SK-N-DZ (cell line): ENCODE measurements around the gene RPRD2. TPM values are rescaled to one million over a fixed set of nuclear protein-coding genes. Genes with fewer than 3 reads are reported as not detected.
"Not testable (repeated sequence)": the region's sequence is repeated elsewhere in the genome, so short reads cannot be mapped to it uniquely, and the experiment has no call there.

Source experiments
- DNase-seq: peaks from one replicate; pipeline ENCODE4 v3.0.0-alpha.2; 2015; ENCODE audit warnings: low spot score
- polyA plus RNA-seq, 2 experiments: library from polyadenylated mRNA; depleted of rRNA; stranded (reverse); fragments of >200 nt; gene quantifications; 2 replicates each; pipeline ENCODE4 v1.2.3, GENCODE V29; 2014

RPRD2 gene
- 10.5 and 10.8 TPM in 2 replicates for polyA plus RNA-seq (2014; cell fraction: cytosol; rRNA removed)
- polyA plus RNA-seq (2014; cell fraction: nucleus; rRNA removed), result 3.5 and 7.6 TPM in 2 replicates

DNA sequence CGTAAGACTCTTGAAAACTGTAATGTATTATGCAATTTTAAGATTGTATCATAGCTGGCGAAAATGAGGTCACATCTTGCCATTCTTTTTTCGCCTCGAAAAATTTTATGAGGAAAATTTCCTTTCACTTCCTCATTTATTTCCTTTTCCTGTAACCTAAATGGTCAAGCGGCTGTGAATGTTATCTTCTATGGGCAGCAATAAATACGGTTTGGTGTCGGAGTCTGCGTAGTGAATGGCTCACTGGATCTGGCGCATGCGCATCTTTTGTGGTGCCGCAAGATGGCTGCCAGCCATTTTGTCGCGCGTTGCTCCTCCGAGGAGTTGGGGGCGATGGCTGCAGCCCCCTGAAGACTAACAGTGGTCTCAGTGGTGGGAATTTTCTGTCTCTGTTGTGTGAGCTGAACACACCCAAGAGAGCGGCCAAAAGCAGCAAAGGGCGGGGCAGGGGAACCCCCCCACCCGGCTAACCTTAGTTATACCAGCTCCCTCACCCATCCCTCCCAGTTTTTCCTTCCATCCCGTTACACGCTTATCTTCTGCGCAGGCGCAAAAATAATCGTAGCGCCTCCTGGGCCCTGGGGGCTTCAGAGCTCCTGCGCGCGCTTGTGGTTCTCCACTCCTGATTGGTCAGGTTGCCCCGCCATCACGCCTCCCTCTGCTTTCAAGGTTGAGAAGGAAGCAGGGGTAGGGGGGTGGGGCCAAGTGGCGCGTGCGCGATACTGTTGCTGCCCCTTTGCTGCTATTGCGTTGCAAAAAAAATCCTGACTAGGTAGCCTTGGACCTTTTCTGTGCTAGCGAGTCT is at the start of gene RPRD2:
Gene RPRD2 (plus strand): TSS at position 722 of the 805 bp plus-strand sequence. CDS start 568 bp downstream, outside the sequence.
- DNase-seq, result peak; percentile 100

DNA sequence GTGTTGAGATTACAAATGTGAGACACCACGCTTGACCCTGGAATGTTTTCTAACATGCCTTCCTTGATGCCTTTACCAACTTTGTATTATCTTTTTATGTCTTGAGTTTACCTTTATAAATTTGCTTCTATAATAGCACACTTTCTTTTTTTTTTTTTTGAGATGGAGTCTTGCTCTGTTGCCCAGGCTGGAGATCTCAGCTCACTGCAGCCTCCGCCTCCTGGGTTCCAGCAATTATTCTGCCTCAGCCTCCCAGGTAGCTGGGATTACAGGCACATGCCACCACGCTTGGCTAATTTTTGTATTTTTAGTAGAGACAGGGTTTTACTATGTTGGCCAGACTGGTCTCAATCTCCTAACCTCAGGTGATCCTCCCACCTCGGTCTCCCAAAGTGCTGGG is 49.3 kb upstream of the RPRD2 start:
- DNase-seq, result not testable (repeated sequence)

DNA sequence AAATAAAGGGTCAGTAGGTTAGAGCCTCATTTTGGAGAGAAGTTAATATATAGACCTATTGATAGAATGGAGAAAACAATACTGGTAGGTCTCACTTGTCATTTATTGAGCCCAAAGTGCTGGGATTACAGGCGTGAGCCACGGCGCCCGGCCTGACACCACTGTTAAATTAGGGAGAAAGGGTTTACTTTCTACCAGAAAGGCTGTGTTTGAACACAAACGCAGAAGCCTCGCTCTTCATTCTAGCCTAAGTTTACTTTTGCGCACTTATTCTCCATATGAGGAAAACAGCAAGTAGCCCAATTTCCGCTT is 43.3 kb upstream of the RPRD2 start:
- no peak for DNase-seq

DNA sequence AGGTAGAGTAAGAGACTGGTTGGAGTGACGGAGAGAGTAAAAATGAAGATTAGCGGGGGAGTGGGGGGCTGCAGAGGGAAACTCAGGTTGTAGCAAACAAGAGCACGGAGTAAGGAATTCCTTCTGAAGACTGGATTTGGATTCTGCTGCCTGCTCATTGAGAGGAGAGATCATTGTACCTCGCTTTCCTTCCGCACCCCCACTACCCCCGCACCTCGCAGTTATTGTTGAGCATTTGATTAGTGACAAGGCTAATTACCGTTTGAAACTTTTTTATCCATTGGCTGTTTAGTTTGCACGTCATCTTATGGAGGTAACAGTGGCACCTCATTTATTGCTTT is 42.2 kb upstream of the RPRD2 start:
- no peak for DNase-seq

DNA sequence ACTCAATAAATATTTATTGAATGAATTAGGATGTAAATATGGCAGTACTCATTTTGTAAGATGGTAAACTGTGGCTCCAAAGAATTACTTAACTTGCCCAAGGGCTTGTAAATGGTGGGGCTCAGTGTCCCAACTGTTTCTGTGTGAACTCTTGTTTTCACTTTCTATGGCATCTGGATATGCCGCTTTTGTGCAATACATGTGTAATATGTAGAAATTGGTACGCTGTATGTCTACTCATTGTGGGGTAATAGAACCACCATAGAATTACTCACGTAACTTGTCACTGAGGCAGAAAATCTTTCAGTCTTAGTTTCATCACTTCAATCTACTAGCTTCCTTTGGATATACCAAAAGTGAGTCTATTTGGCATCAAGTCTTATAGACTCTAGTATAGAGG is 41.6 kb upstream of the RPRD2 start:
- DNase-seq, result no peak

DNA sequence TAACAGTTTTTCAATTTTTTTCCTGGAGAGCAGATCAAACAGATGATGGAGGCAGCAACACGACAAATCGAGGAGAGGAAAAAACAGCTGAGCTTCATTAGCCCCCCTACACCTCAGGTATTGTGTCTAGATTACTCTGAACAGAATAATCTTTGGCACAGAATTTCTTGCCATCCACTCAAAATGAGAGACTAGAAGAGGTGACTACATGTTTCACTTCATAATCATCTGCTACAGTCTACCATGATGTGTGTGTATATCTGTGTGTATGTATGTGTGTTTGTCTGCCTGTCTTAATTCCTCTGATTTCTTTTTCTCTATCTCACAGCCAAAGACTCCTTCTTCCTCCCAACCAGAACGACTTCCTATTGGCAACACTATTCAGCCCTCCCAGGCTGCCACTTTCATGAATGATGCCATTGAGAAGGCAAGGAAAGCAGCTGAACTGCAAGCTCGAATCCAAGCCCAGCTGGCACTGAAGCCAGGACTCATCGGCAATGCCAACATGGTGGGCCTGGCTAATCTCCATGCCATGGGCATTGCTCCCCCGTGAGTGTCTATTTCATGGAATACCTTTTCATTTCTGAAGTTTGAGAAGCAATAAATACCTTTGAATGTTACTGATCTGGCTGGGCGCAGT is 31.2 kb upstream of the RPRD2 start:
- DNase-seq, result no peak

DNA sequence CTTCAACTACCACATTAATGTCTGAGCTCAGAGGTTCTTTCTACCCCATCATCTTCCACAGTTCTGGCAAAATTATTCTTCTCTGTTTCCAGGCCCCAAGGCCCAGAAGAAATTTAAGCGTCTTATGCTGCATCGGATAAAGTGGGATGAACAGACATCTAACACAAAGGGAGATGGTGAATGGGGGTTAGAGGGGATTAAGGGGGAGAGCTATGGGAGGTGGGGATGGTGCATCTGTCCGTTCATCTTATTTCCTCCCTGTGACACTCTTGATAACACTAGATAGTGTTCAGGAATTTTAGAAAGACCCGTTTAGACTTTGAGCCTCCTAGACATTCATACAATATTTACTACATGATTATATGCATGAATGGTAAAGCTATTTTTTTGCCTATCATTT is 17.6 kb upstream of the RPRD2 start:
- DNase-seq, result no peak

DNA sequence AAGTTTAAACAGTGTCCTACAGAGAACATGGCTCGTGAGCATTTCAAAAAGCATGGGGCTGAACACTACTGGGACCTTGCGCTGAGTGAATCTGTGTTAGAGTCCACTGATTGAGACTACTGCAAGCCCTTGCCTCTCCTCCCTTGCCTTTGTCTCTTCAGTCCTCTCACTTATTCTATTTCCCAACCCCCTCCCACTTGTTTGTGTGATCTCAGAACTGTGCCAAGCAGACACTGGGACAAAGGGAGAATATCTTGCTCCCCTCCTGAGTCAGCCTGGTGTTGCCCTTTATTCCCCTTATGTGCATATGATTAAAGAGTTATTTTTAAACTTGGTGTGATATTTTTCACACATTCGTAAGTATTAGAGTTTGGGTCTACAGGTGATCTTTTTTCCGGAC is 11.1 kb upstream of the RPRD2 start:
- DNase-seq, result no peak

DNA sequence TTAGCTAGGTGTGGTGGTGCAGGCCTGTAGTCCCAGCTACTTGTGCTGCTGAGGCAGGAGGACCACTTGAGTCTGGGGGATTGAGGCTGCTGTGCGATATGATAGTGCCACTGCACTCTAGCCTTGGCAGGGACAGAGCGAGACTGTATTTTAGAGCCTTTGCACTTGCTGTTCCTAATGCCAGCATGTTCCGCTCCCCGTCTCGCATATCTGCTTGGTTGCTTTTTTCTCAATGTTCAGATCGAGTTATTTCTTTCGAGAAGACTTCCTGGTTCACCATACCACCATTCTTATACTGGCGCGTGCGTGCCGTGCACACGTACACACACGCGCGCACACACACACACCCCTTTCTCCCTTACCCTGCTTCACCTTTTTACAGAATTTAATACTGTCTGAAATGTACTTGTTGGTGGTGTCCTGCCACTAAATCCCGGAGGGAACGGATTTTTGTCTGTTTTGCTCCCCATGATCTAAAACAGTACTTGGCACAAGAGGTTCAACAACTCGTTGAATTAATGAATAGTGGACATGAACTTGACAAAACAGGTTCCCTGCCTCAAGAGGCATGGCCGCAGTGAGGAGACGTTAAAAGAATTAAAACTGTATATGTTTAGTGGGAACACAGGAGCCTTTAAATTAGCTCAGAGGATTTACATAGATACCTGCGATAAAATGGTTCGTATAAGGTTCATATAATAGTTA is 1.1 kb upstream of the RPRD2 start:
- DNase-seq, result peak; percentile 59

DNA sequence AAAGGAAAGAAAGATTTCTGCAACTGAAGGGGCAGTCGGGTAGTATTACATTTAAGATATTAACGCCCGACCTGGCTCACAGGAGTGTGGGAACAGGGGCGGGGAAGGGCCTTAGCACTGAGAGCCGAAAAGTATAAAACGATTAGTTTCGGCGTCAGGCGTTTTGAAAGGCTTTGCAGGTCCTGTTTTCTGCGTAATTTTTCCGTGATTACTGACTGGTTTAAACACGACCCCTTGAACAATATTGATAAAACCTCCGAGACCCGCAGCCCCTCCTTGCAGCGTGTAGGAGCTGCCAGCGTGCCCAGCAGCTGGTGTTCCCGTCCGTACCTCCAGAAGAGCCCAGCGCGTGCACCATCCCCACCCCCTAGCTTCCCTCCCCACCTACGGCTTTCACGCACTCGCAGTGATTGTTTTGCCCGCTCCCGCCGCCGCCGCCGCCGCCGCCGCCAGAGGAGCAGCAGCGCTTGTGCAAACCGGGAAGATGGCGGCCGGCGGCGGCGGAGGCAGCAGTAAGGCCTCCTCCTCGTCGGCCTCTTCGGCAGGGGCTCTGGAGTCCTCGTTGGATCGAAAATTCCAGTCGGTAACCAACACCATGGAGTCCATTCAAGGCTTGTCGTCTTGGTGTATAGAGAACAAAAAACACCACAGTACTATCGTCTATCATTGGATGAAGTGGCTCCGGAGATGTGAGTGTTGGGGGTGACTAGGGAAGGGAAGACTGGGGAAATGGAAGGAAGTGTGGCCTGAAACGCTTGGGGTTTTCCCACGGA is 470 bp downstream of the RPRD2 start:
- DNase-seq, result peak; percentile 80

DNA sequence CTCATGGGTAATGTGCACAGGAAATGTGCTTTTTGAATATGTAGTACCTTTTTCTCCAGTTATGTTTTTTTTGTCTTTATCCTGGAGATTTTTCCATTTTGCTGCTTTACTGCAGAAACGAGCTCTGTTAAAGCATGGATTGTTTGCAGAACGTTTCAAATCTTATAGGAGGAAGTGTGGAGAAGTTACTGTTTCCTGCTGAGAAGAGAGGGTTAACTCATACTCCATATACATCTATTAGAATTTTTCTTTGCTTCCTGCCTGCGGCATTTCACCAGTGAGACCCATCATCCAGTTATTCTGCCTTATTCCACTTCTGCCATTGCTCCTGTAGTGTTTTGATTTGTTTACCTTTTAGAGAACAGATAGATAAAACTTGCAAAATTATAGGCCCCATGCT is 2.0 kb downstream of the RPRD2 start:
- no peak for DNase-seq

DNA sequence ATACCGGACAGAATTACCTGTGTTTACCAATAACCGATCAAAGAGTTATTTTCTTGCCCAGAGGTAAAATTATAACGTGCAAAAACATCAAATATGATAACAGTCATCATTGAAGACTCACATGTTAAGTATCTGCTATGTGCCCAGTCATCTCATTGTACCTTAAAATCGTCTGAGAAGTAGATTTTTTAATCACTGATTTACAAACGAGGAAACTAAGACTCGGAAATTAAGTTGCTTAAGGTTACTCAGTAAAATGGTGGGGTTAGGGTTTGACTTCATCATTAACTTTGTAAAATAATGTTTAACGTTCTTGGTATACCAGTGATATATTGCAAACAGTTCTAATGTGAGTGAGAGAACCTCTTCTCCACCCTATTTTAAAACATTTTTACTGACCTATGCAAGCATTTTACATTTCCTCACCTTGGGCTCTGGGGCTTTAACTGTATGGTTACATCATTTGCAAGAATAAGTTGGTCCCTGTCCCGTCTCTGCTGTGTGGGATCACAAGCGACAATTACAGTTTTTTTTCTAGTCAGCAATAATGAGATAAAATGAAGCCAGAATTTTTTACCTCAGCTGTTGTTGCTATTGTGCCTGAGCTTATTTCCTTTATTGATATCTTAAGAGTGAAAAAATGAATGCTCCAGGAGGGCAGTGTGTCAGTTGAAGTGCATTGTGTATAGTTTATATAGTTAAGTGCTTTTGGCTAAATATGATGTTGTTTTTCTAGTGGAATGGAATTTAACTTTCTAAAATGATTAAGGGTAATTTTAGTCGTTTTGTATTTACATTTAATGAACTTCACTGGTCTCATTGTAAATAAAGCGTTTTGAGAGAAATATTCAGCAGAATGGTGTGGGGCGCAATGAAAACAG is 2.7 kb downstream of the RPRD2 start:
- DNase-seq, result no peak

DNA sequence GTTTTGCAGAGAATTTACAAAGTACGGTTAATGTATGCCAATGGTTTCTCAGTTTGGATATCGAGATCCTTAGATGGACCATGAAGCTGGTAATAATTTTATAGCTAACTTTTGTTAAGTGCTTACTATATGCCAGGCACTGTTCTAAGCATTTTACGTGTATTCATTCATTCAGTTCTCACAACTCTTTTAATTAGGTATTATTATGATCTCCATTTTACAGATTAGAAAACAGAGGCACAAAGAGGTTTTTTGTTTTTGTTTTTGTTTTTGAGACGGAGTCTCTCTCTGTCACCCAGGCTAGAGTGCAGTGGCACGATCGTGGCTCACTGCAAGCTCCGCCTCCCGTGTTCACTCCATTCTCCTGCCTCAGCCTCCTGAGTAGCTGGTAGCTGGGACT is 7.2 kb downstream of the RPRD2 start:
- no peak for DNase-seq

DNA sequence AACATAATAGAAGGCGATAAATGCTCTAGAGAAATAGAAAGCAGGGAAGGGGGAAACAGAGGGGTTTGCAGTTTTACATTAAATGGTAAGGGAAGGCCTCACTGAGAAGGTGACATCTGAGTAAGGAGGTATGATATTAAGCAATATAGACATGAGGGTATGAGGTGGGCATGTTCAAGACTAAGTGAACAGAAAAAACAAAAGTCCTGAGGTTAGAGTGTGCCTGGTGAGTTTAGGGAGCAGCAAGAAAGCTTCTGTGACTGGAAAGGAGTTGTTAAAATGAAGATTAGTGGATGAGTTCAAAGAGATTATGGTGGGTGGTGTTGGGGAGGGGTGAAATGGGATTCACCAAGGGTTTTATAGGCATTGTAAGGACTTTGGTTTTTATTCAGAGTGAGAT is 8.6 kb downstream of the RPRD2 start:
- DNase-seq, result no peak

DNA sequence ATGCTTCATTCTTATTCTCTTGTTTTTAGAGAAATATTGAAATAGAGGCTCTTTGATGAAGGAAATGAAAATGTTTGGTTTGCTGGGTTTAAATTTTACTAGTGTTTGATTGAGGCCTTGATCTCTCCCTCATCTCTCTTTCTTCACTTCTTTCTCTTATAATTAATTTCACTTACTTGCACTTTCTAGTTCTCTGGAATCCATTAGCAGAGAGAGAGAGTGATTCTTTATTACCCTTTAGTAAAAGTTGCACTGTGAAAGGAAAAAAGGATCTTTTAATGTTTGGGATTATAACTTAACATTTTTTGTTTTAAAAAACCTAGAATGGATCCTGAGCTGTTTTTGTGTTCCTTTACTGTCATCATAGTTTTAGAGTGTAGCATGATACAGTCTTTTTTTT is 12.2 kb downstream of the RPRD2 start:
- no peak for DNase-seq

DNA sequence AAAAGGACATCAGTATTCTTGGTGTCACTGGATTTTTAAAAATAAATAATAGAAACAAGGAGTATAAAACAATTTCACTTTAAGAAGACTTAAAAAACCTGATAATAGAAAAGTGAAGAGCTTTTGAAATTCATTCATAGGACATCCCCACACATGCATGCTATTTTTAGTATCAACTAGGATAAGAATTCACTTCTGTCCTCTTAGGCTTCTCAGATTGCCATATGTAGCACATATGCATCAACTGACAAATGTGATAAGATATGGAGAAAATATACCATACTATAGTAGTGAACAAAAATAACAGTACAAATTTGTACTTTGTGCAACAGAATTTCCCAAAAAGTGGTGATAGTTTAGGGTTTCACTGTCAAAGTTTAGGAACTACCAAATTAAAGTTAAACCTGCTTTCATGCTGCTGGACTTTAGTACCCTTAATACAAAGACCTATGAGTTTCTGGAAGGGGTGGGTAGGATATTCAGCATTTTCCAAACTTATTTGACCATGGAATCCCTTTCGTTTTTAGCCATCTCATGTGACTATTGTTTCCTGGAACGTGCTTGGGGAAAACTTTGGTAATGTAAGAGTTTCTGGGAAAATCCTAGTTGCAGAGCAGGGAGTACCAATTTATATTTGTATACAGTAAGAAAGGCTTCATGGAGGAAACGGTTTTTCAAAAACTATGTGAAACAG is 19.8 kb downstream of the RPRD2 start:
- no peak for DNase-seq

DNA sequence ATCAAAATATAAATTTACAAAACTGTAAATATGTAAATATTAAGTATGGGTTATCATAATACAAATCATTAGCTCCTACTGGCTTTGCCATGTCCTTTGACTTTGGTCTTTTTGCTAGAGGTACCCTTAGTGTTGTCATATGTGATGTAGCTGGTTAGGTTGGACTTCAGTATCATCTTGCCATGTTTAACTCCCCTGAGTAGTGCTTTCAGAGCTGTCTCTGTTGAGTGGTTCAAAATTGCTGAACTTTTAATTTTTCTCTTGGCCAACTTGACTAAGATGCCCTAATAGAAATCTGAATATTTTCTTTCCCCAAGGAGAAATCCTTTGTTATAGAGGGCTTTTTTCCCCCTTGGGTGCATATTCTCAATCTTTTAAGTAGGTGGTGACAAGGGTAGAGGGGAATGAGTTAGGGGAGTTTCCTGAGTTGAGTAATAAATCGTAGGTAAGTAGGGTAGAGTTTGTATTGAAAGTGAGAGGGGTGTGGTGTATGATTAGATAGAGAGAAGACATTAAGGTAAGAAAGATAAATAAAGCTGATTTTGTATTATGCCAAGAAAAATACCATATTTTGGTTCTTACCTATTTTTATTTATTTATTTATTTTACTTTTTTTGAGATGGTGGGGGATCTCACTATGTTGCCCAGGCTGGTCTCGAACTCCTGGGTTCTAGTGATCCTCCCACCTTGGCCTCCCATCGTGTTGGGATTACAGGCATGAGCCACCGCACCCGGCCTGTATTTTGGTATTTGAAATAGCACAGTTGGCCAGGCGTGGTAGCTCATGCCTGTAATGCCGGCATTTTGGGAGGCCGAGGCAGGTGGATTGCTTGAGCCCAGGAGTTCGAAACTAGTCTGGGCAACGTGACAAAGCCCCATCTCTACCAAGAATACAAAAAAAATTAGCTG is 21.8 kb downstream of the RPRD2 start:
- no peak for DNase-seq

DNA sequence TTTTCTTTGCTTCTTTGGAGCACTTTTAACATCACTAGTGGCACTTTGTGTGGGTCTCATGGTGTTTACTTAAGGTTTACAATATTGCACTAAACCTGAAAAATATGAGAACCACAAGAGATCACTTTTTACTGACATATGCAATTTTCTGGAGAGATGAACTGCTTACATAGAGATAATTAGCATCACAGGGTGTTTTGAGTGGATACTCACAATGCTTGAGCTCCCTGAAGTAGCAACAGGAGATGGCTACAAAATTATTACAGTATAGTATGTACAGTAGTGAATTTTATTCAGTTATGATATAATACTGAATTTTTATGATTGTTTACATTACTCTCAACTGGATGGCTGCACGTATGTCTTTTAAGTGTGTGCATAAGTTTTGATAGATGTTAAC is 22.6 kb downstream of the RPRD2 start:
- no peak for DNase-seq

DNA sequence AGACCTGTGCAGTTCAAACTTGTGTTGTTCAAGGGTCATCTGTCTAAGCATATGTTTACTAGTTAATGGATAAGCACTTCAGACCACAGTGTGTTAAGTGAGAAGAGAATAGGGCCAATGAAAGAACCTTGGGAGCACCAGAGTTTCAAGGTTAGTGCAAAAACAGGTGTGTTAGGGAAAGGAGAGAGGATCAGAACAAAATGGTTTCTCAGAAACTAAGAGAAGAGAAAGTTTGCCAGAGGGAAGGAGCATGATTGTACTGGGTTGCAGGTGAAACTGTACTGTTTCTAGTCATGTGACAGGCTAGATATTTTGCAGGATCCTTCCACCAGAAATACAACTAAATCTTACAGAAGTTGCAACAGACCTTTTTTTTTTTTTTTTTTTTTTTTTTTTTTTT is 23.3 kb downstream of the RPRD2 start:
- DNase-seq, result no peak
